Left lung (tissue), 10 donors: ENCODE data around the gene BEST3. TPM values are rescaled to one million over a fixed set of nuclear protein-coding genes. Genes with fewer than 3 reads are reported as not detected.

Experiments
- ATAC-seq: fragments of 200-7000 bp; cut with Tn5 transposase; one replicate; pipeline ENCODE4 v1.9.1; 2020; ENCODE audit warnings: moderate library complexity
- DNase-seq, 4 donors: peaks; one replicate each; pipeline ENCODE4 v3.0.0-alpha.2; 2013 to 2020
- H3K27ac ChIP-seq, 2 donors: fragments of 200-600 bp; sonication (generic) in 1 of 2; one replicate each; pipeline versions ENCODE4 v1.5.0 to v1.8.0; 2020 to 2021
- H3K27me3 ChIP-seq, 2 donors: fragments of 200-600 bp; sonication (generic) in 1 of 2; one replicate each; pipeline versions ENCODE4 v1.5.0 to v1.8.0; 2020 to 2021
- H3K36me3 ChIP-seq, 2 donors: fragments of 200-600 bp; sonication (generic) in 1 of 2; one replicate each; pipeline versions ENCODE4 v1.5.0 to v1.8.0; 2020 to 2021
- H3K4me1 ChIP-seq, 2 donors: fragments of 200-600 bp; one replicate each; pipeline ENCODE4 v1.8.0; 2021
- H3K4me3 ChIP-seq, 2 donors: fragments of 200-600 bp; sonication (generic) in 1 of 2; one replicate each; pipeline versions ENCODE4 v1.5.0 to v1.8.0; 2020 to 2021; ENCODE audit warnings: mild to moderate bottlenecking in 1 of 2
- H3K9me3 ChIP-seq, 2 donors: fragments of 200-600 bp; sonication (generic) in 1 of 2; one replicate each; pipeline versions ENCODE4 v1.5.0 to v1.8.0; 2020 to 2021
- intact Hi-C, 2 donors: fragments of 100-400 bp; cut with DNase I; formaldehyde crosslinking; loops; one replicate each; pipeline versions ENCODE4 v1.11.2 to v1.14.2; 2022
- polyA plus RNA-seq, 6 donors: library from polyadenylated mRNA; unstranded; fragments of 120-200 nt; gene quantifications; one replicate each; pipeline ENCODE4 v1.2.1, GENCODE V29; 2013; ENCODE audit not compliant: insufficient read length in 6 of 6
- total RNA-seq, 2 donors: library from RNA; stranded (reverse); fragmentation: NEBNext Ultra II Directional; extraction: Animal tissue kit (Norgen Biotek cat#: 25700); gene quantifications; one replicate each; pipeline ENCODE4 v1.2.1, GENCODE V29; 2021
- TF ChIP-seq, protein P1 (sequence below), 2 donors: fragments of 200-600 bp; sonication (generic) in 1 of 2; IDR thresholded peaks; one replicate each; pipeline versions ENCODE4 v1.5.0 to v1.8.0; 2021; ENCODE audit warnings: antibody characterized with exemption in 2 of 2
- donor health status: DM: no; HTN: yes; CAD: no.
- donor health status: DM: no; HTN: no; CAD: no.

BEST3 gene
- total and polyA plus RNA-seq, 8 donors = 0.28 to 0.67 (median 0.45) TPM; not detected in 2

DNA sequence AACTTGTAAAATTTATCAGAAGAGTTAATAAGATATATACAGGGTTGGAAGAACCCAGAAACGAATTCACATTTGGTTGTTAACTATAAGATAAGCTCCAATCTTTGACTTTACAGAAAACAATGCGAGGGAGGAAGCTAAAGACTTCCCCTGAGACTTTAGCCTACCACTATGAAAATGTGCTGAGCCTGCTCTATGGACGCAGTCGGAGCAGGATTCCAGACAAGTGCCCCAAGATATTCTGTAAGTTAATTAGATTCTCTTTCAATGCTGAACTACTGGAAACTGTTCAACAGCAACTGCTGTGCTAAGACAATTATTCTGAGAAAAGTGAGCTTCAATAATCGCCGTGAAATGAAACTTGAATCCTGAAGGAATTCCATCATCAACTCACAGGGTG is 80.1 kb downstream of the BEST3 start:
- Histone ChIP-seq H3K27me3 (no peaks in the 10 kb centered on the region), H3K4me3 (no peak overlapping the region), H3K9me3 (no peaks in the 10 kb centered on the region), H3K27ac (no peak overlapping the region), H3K4me1 (no peaks in the 10 kb centered on the region), H3K36me3 (no peaks in the 10 kb centered on the region)
- TF ChIP-seq, protein P1, sequence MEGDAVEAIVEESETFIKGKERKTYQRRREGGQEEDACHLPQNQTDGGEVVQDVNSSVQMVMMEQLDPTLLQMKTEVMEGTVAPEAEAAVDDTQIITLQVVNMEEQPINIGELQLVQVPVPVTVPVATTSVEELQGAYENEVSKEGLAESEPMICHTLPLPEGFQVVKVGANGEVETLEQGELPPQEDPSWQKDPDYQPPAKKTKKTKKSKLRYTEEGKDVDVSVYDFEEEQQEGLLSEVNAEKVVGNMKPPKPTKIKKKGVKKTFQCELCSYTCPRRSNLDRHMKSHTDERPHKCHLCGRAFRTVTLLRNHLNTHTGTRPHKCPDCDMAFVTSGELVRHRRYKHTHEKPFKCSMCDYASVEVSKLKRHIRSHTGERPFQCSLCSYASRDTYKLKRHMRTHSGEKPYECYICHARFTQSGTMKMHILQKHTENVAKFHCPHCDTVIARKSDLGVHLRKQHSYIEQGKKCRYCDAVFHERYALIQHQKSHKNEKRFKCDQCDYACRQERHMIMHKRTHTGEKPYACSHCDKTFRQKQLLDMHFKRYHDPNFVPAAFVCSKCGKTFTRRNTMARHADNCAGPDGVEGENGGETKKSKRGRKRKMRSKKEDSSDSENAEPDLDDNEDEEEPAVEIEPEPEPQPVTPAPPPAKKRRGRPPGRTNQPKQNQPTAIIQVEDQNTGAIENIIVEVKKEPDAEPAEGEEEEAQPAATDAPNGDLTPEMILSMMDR (IDR thresholded peaks at IDR 0.05) = no peak
- intact Hi-C loops = no loop called here
- ATAC-seq = no peak
- no peak for DNase-seq

DNA sequence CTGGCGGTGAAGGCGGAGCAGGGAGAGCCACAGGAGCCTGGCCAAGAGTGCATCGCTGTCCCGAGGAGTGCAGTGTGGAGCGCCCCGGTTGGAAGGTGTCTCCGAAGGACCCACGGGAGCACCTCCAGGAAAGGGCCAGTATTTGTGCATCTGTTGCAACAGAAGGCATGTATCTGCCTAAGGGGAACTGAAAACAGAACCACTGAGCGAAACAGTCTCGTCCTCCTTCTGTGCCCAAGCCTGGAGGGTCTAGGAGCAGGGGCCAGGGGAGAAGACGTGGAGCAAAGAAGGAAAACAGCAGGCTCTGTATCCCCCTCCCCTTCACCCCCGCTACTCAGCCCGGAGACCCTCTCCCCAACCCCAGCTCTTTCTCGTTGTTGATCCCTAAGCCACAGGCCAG is 83.1 kb downstream of the BEST3 start:
- ATAC-seq (no peak), DNase-seq (no peak)
- intact Hi-C loops = no loop called here
- Histone ChIP-seq H3K4me1 (no peaks in the 10 kb centered on the region), H3K4me3 (no peak overlapping the region), H3K9me3 (no peaks in the 10 kb centered on the region), H3K27ac (no peak overlapping the region), H3K27me3 (no peaks in the 10 kb centered on the region), H3K36me3 (no peaks in the 10 kb centered on the region)
- TF ChIP-seq, protein P1 (IDR thresholded peaks at IDR 0.05) = no peak

GRCh38 chr12:69613351-69613750 is 85.8 kb downstream of the BEST3 start:
- Histone ChIP-seq H3K27ac (no peak overlapping the region), H3K4me1 (peaks cover 0 to under 1% of the 10 kb centered on the region in 2 donors), H3K27me3 (no peaks in the 10 kb centered on the region), H3K36me3 (no peaks in the 10 kb centered on the region), H3K9me3 (no peaks in the 10 kb centered on the region), H3K4me3 (no peak overlapping the region)
- ATAC-seq (no peak), DNase-seq (no peak)
- intact Hi-C loops = no loop called here
- TF ChIP-seq, protein P1 (IDR thresholded peaks at IDR 0.05) = no peak

- TF ChIP-seq, protein P1 (IDR thresholded peaks at IDR 0.05) = no peak
- no peaks in the 10 kb centered on the region for H3K9me3 ChIP-seq
- H3K27ac ChIP-seq = no peak within 1 kb of the TSS
- DNase-seq (no peak), ATAC-seq (no peak)
- peaks cover 0 to 6% of the 10 kb centered on the region in 2 donors for H3K4me1 ChIP-seq
- no peaks in the 10 kb centered on the region for H3K27me3 ChIP-seq
- no peaks in the 10 kb centered on the region for H3K36me3 ChIP-seq
- H3K4me3 ChIP-seq = no peak within 1 kb of the TSS
- intact Hi-C loops = no loop called here
Measured at GRCh38 chr12:69610729-69611128, 88.4 kb downstream of the BEST3 start, which contains the start of gene LRRC10. Gene LRRC10, minus strand, starts transcription at chr12:69610907. Its CDS starts 69 bp downstream, at chr12:69610838.

DNA sequence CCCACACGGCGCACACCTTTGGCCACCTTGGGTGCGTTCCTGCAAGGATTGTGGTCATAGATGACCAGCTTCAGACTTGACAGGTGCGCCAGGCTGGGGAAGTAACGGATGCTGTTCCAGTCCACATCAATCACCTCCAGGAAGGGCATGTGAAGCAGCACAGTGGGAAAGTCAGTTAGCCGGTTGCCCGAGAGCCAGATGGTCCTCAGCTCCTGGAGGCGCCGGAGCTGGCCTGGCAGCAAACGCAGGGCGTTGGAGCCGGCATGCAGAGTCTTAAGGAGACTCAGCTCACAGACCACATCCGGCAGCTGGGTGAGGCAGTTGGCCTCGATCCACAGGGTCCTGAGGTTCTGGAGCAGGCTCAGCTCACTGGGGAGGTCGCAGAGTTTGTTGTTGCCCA is 89.0 kb downstream of the BEST3 start:
- Histone ChIP-seq H3K4me3 (no peak overlapping the region), H3K4me1 (peaks cover 0 to 6% of the 10 kb centered on the region in 2 donors), H3K9me3 (no peaks in the 10 kb centered on the region), H3K36me3 (no peaks in the 10 kb centered on the region), H3K27me3 (no peaks in the 10 kb centered on the region), H3K27ac (no peak overlapping the region)
- TF ChIP-seq, protein P1 (IDR thresholded peaks at IDR 0.05) = no peak
- intact Hi-C loops = no loop called here
- ATAC-seq = no peak
- DNase-seq = no peak
